Prostate gland (tissue), 2 donors: ENCODE results near the gene PDGFRB. TPM values are rescaled to one million over a fixed set of nuclear protein-coding genes. Genes with fewer than 3 reads are reported as not detected.

ENCODE experiments used
- DNase-seq: peaks from one replicate; pipeline ENCODE4 v3.0.0-alpha.2; 2019; ENCODE audit warnings: low spot score
- H3K27ac ChIP-seq, 2 donors: fragments of 200-600 bp; sonication (generic); 2 replicates each; pipeline ENCODE4 v1.5.1; 2017 to 2019
- H3K27me3 ChIP-seq: fragments of 200-600 bp; sonication (generic); replicated peaks from 2 replicates; pipeline ENCODE4 v1.5.1; 2019; ENCODE audit not compliant: insufficient read depth
- H3K36me3 ChIP-seq, 2 donors: fragments of 200-600 bp; sonication (generic); 1 replicate in 1 of 2; 2 replicates in 1 of 2; pipeline versions ENCODE4 v1.5.1 to v1.8.1; 2017 to 2019
- H3K4me1 ChIP-seq: fragments of 200-600 bp; sonication (generic); replicated peaks from 2 replicates; pipeline ENCODE4 v1.5.1; 2019
- H3K4me3 ChIP-seq, 2 donors: fragments of 200-600 bp; sonication (generic); 2 replicates each; pipeline ENCODE4 v1.5.1; 2017 to 2019
- H3K9me3 ChIP-seq: fragments of 200-600 bp; sonication (generic); 2 replicates; pipeline ENCODE4 v1.5.1; 2017
- CTCF ChIP-seq, 4 experiments: fragments of 200-600 bp in 2 of 4; fragments of 450-650 bp in 2 of 4; sonication (generic) in 2 of 4; IDR thresholded peaks; 1 replicate in 3 of 4; 2 replicates in 1 of 4; pipeline ENCODE4 v1.5.1; 2016 to 2019; ENCODE audit warnings: antibody characterized with exemption in 4 of 4, mild to moderate bottlenecking in 2 of 4, moderate library complexity in 2 of 4
- POLR2A ChIP-seq: fragments of 450-650 bp; IDR thresholded peaks from one replicate; pipeline ENCODE4 v1.6.1; 2016; ENCODE audit warnings: antibody characterized with exemption, mild to moderate bottlenecking
- POLR2AphosphoS5 ChIP-seq: sonication (generic); formaldehyde crosslinking; IDR thresholded peaks from one replicate; pipeline ENCODE4 v1.6.1; 2017; ENCODE audit warnings: antibody characterized with exemption
- WGBS: methylation state at CpG from one replicate; pipeline ENCODE4 v1.1.5; 2018; 5-methylcytosine and 5-hydroxymethylcytosine counted together
- intact Hi-C: fragments of 100-400 bp; cut with DNase I; formaldehyde crosslinking; loops from one replicate; pipeline ENCODE4 v1.14.2; 2022
- total RNA-seq, 2 donors: library from RNA; depleted of rRNA; stranded (reverse); fragments of >200 nt; gene quantifications; one replicate each; pipeline ENCODE4 v1.1.0, GENCODE V29; 2016

Gene PDGFRB
- total RNA-seq, 2 donors from 2014 or later, result 14.5 to 161 TPM

- DNase-seq, result no peak
- WGBS, result 89% methylated on average over 10 of the region's 10 CpGs
- H3K27ac ChIP-seq, result no peak overlapping the region
- H3K27me3 ChIP-seq, result no peaks in the 10 kb centered on the region
- H3K4me3 ChIP-seq, result no peak overlapping the region
- intact Hi-C loops, result no loop called here
- no peaks in the 10 kb centered on the region for H3K9me3 ChIP-seq
- no peaks in the 10 kb centered on the region for H3K4me1 ChIP-seq
- no peaks in the 10 kb centered on the region for H3K36me3 ChIP-seq
- no peak for TF ChIP-seq POLR2AphosphoS5
- TF ChIP-seq POLR2A, result no peak
- no peak for TF ChIP-seq CTCF (IDR thresholded peaks at IDR 0.05)
Observed at GRCh38 chr5:150116667-150117400, 38.8 kb downstream of the PDGFRB start.

GRCh38 chr5:150114773-150115408, 40.8 kb downstream of the PDGFRB start:
- H3K27ac ChIP-seq, result no peak overlapping the region
- no peaks in the 10 kb centered on the region for H3K36me3 ChIP-seq
- no peak for TF ChIP-seq CTCF (IDR thresholded peaks at IDR 0.05)
- no peak for TF ChIP-seq POLR2A
- TF ChIP-seq POLR2AphosphoS5, result no peak
- peaks cover 2% of the 10 kb centered on the region for H3K27me3 ChIP-seq
- no peak for DNase-seq
- H3K4me1 ChIP-seq, result no peaks in the 10 kb centered on the region
- 84% methylated on average over 8 of the region's 8 CpGs for WGBS
- H3K4me3 ChIP-seq, result no peak overlapping the region
- intact Hi-C loops, result no loop called here
- H3K9me3 ChIP-seq, result no peaks in the 10 kb centered on the region

GRCh38 chr5:150114102-150114641, 41.5 kb downstream of the PDGFRB start:
- H3K36me3 ChIP-seq, result no peaks in the 10 kb centered on the region
- 87% methylated on average over 12 of the region's 12 CpGs for WGBS
- TF ChIP-seq POLR2AphosphoS5 (no peak), POLR2A (no peak), CTCF (IDR thresholded peaks at IDR 0.05) (no peak)
- no peaks in the 10 kb centered on the region for H3K4me1 ChIP-seq
- H3K27ac ChIP-seq, result no peak overlapping the region
- DNase-seq, result no peak
- peaks cover 2% of the 10 kb centered on the region for H3K27me3 ChIP-seq
- intact Hi-C loops, result no loop called here
- no peaks in the 10 kb centered on the region for H3K9me3 ChIP-seq
- no peak overlapping the region for H3K4me3 ChIP-seq

- H3K36me3 ChIP-seq, result no peaks in the 10 kb centered on the region
- WGBS, result 56% methylated on average over 17 of the region's 18 CpGs
- no peaks in the 10 kb centered on the region for H3K4me1 ChIP-seq
- TF ChIP-seq POLR2AphosphoS5 (no peak), POLR2A (no peak), CTCF (IDR thresholded peaks at IDR 0.05) (no peak)
- no peak overlapping the region for H3K27ac ChIP-seq
- H3K27me3 ChIP-seq, result peaks cover 2% of the 10 kb centered on the region
- H3K4me3 ChIP-seq, result no peak overlapping the region
- DNase-seq, result no peak
- H3K9me3 ChIP-seq, result no peaks in the 10 kb centered on the region
- intact Hi-C loops, result no loop called here
Observed at GRCh38 chr5:150113047-150113744, 42.4 kb downstream of the PDGFRB start.
